Naive thymus-derived CD8-positive, alpha-beta T cell (primary cell): ENCODE measurements around the gene XXYLT1. TPM values are rescaled to one million over a fixed set of nuclear protein-coding genes. Genes with fewer than 3 reads are reported as not detected.

ENCODE experiments used
- ATAC-seq, 2 donors: fragments of 150-1000 bp; cut with Tn5 transposase in 1 of 2; sonication (Bioruptor Pico), chemical (Tn5 transposase) in 1 of 2; 1 replicate in 1 of 2; 2 replicates in 1 of 2; pipeline ENCODE4 v1.10.0; 2021; ENCODE audit warnings: mild to moderate bottlenecking in 2 of 2, moderate library complexity in 2 of 2
- POLR2A ChIA-PET: fragments of 350-600 bp; sonication (Branson Sonifier 250); formaldehyde crosslinking; loops from one replicate; lab custom pipeline; 2021; ENCODE audit warnings: antibody characterized with exemption; lab: Charles Lee
- DNase-seq, 10 donors: peaks; one replicate each; pipeline versions ENCODE4 v3.0.0 to v3.0.0-alpha.2; 2020 to 2022
- H3K27ac Mint-ChIP-seq, 10 donors: one replicate each; pipeline ENCODE4 v1.8.0; 2020 to 2022; ENCODE audit warnings: mild to moderate bottlenecking in 10 of 10, mixed read lengths in 10 of 10, moderate library complexity in 4 of 10, inconsistent platforms in 1 of 10
- H3K27me3 Mint-ChIP-seq, 5 donors: one replicate each; pipeline ENCODE4 v1.8.0; 2021 to 2022; ENCODE audit warnings: mixed read lengths in 5 of 5
- H3K36me3 Mint-ChIP-seq, 3 donors: one replicate each; pipeline ENCODE4 v1.8.0; 2020 to 2022; ENCODE audit warnings: mixed read lengths in 3 of 3, mild to moderate bottlenecking in 2 of 3, inconsistent platforms in 1 of 3
- H3K4me1 Mint-ChIP-seq, 4 donors: one replicate each; pipeline ENCODE4 v1.8.0; 2021 to 2022; ENCODE audit warnings: mixed read lengths in 4 of 4
- H3K4me3 Mint-ChIP-seq, 10 donors: one replicate each; pipeline ENCODE4 v1.8.0; 2020 to 2022; ENCODE audit warnings: mild to moderate bottlenecking in 10 of 10, mixed read lengths in 10 of 10, moderate library complexity in 6 of 10, inconsistent platforms in 1 of 10
- H3K9me3 Mint-ChIP-seq, 9 donors: one replicate each; pipeline ENCODE4 v1.8.0; 2020 to 2022; ENCODE audit warnings: mixed read lengths in 9 of 9, mild to moderate bottlenecking in 3 of 9, inconsistent platforms in 1 of 9, moderate library complexity in 1 of 9
- polyA plus RNA-seq, 3 donors: library from polyadenylated mRNA; unstranded; fragments of 300-500 nt; fragmentation: Illumina TruSeq; gene quantifications; one replicate each; pipeline ENCODE4 v1.2.3, GENCODE V29; 2021
- total RNA-seq, 8 experiments: library from RNA in 2 of 8; stranded (reverse) in 2 of 8; gene quantifications; one replicate each; pipeline ENCODE4 v1.2.3 and lab custom pipeline; 2021 to 2026

XXYLT1 gene
- total and polyA plus RNA-seq, 5 experiments from 2014 or later: 5.4 to 8.3 (median 6.3) TPM

GRCh38 chr3:195160257-195160898 is 110.6 kb downstream of the XXYLT1 start:
- POLR2A ChIA-PET: interaction anchor here (1.7 kb wide), 1 partner anchor 13 kb away, joined by 5 read pairs; no protein-coding TSS in a partner anchor
- Mint-ChIP-seq H3K4me3 (no peak overlapping the region), H3K27ac (peak overlapping the region in 5 of 10 donors; percentile 47 to 71 (median 56)), H3K4me1 (peaks cover 20 to 73% (median 49%) of the 10 kb centered on the region in 4 donors), H3K36me3 (peaks cover 0 to 8% (median 2%) of the 10 kb centered on the region in 3 donors), H3K27me3 (no peaks in the 10 kb centered on the region), H3K9me3 (no peaks in the 10 kb centered on the region)
- ATAC-seq (no peak), DNase-seq (no peak)

DNA sequence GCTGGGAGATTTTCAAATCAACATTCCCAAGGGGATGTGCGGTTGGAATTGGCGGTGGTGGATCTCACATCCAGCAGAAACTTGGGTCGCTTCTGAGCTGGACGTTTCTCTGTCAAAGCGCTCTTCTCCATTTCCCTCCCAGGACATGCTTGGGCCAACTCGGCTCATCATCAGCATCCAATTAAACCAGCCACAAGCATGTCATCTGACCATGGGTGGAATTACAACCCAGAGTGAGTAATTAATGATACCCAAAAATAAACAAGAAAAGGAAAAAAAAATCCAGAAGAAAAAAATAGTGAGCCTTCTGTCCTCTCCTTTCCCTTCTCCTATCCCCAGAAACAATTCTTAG is 111.2 kb downstream of the XXYLT1 start:
- POLR2A ChIA-PET: interaction anchor here (1.7 kb wide), 1 partner anchor 12 kb away, joined by 5 read pairs; no protein-coding TSS in a partner anchor
- Mint-ChIP-seq H3K4me1 (peaks cover 22 to 76% (median 51%) of the 10 kb centered on the region in 4 donors), H3K27ac (peak overlapping the region in 5 of 10 donors; percentile 20 to 71 (median 56)), H3K36me3 (peaks cover 0 to 8% (median 2%) of the 10 kb centered on the region in 3 donors), H3K9me3 (no peaks in the 10 kb centered on the region), H3K4me3 (no peak overlapping the region), H3K27me3 (no peaks in the 10 kb centered on the region)
- no peak for DNase-seq
- no peak for ATAC-seq

- Mint-ChIP-seq H3K4me3 (no peak overlapping the region), H3K27me3 (no peaks in the 10 kb centered on the region), H3K4me1 (peaks cover 23 to 79% (median 51%) of the 10 kb centered on the region in 4 donors), H3K27ac (peak overlapping the region in 7 of 10 donors; percentile 11 to 66 (median 49)), H3K9me3 (no peaks in the 10 kb centered on the region), H3K36me3 (peaks cover 0 to 10% (median 2%) of the 10 kb centered on the region in 3 donors)
- DNase-seq (no peak), ATAC-seq (no peak)
- POLR2A ChIA-PET: interaction anchor here (1.7 kb wide), 1 partner anchor 11 kb away, joined by 5 read pairs; no protein-coding TSS in a partner anchor
Measured at GRCh38 chr3:195159117-195159813, 111.7 kb downstream of the XXYLT1 start.

DNA sequence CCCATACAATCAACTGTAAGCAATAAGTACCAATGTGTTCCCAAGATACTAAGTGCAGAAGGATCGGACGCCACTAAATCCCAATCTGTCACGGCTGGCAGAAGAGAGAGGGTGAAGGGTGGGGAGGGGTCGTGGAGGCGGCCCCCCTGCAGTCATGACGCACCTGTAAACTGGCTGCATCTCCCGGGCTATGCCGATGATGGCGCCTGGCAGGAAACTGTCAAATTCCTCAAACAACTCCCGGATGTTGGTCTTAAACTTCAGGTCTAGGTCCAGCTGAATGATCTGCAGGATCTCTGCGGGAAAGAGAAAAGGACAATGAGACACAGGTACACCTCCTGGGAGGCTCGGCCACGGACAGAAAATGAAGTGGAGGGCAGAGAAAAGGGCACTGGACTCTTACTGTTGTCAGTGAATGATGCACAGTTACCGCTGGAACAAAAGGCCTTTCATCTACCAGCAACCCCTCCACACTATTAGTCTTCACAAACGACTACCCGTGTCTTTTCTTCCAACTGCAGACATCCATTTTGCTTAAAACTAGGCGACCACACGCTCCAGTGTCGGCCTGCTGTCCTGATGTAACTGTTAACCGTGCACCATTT is 114.6 kb downstream of the XXYLT1 start:
- Mint-ChIP-seq H3K27ac (peak overlapping the region in 1 of 10 donors; percentile 57), H3K36me3 (peaks cover 0 to 12% (median 5%) of the 10 kb centered on the region in 3 donors), H3K4me3 (no peak overlapping the region), H3K27me3 (no peaks in the 10 kb centered on the region), H3K4me1 (peaks cover 17 to 69% (median 33%) of the 10 kb centered on the region in 4 donors), H3K9me3 (no peaks in the 10 kb centered on the region)
- DNase-seq (no peak), ATAC-seq (no peak)
- POLR2A ChIA-PET: interaction anchor here (0.7 kb wide), 1 partner anchor 75 kb away, joined by 3 read pairs; no protein-coding TSS in a partner anchor

DNA sequence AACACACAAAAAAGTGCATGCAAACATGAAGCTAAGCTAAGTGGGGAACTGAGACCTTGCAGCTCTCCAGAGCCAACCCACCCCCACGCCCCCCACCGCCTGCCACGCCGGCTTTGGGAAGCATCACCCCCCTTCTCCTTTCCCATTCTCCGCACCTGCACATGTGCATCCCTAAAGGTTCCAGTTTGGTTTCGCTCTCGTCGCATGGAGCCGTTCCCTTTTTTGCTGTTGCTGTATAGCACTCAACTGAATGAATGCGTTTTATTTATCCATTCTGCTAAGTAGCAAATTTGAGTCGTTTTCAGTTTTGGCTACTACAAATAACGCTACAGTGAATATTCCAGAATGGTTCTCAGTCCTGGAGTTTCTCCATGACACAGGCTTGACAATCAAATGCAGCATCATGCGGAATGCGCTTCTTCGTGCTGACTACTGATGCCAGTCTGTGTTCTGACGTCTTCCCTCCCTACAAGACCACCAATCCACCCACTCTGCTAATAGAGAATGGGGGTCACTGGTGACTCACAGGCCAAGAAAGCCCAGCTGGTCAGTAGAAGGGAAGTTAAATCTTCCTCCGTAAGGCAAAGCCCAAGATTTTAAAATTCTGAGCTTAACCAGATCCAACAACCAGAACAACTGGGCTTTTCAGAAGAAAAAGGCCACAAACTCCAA is 115.3 kb downstream of the XXYLT1 start:
- no peak for ATAC-seq
- Mint-ChIP-seq H3K36me3 (peaks cover 0 to 12% (median 5%) of the 10 kb centered on the region in 3 donors), H3K4me3 (peak overlapping the region in 1 of 10 donors; percentile 39), H3K4me1 (peaks cover 19 to 67% (median 34%) of the 10 kb centered on the region in 4 donors), H3K27ac (peak overlapping the region in 3 of 10 donors; percentile 54 to 79 (median 58)), H3K9me3 (no peaks in the 10 kb centered on the region), H3K27me3 (peaks cover 0 to under 1% (median 0%) of the 10 kb centered on the region in 5 donors)
- POLR2A ChIA-PET: no interaction called here
- DNase-seq: no peak

DNA sequence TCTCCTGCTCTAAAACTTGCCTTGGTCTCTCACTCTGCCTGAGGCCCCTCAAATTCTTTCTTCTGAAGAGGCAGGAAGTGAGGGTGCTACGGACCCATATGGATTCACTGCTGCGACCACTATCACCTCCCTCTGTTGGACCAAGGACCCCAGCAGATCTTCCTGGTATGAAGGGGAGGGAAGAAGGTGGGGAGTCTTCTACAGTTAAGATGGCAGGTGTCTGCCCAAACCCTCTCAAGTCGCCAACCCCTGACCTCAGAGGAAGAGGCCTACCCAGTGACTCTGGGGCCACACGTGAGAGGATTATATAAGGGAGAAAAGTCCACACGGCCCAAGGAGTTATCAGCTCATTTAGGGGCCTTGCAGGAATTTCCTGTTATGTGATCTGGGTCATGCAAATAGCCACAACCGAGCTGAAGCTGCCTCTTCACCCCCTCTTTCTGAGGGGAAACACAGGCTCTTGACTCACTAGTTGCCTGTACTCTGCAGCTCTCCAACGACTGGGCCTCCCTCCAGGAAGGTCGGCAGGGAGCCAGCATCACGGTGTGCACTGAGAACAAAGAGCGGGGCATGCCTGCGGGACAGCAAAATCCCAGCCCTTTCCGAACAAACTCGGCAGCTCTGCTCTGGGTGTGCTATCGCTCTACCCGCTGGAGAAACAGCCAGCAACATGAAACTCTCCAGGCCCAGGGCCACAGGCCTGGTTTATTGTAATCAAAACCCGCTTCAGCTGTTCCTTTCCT is 116.0 kb downstream of the XXYLT1 start:
- Mint-ChIP-seq H3K27ac (peak overlapping the region in 7 of 10 donors; percentile 40 to 89 (median 59)), H3K9me3 (no peaks in the 10 kb centered on the region), H3K27me3 (peaks cover 0 to 5% (median 0%) of the 10 kb centered on the region in 5 donors), H3K4me1 (peaks cover 23 to 71% (median 38%) of the 10 kb centered on the region in 4 donors), H3K36me3 (peaks cover 0 to 12% (median 8%) of the 10 kb centered on the region in 3 donors), H3K4me3 (peak overlapping the region in 5 of 10 donors; percentile 12 to 41 (median 26))
- POLR2A ChIA-PET: interaction anchor here (0.7 kb wide), 1 partner anchor 8 kb away, joined by 3 read pairs; no protein-coding TSS in a partner anchor
- no peak for ATAC-seq
- DNase-seq: no peak

GRCh38 chr3:195154111-195154791 is 116.7 kb downstream of the XXYLT1 start:
- H3K9me3 Mint-ChIP-seq: no peaks in the 10 kb centered on the region
- H3K36me3 Mint-ChIP-seq: peaks cover 0 to 12% (median 8%) of the 10 kb centered on the region in 3 donors
- peaks cover 0 to 5% (median 0%) of the 10 kb centered on the region in 5 donors for H3K27me3 Mint-ChIP-seq
- no peak for ATAC-seq
- POLR2A ChIA-PET: interaction anchor here (0.7 kb wide), 1 partner anchor 9 kb away, joined by 3 read pairs; no protein-coding TSS in a partner anchor
- no peak for DNase-seq
- H3K4me3 Mint-ChIP-seq: peak overlapping the region in 5 of 10 donors; percentile 12 to 41 (median 21)
- peak overlapping the region in 8 of 10 donors; percentile 40 to 89 (median 60) for H3K27ac Mint-ChIP-seq
- H3K4me1 Mint-ChIP-seq: peaks cover 23 to 74% (median 43%) of the 10 kb centered on the region in 4 donors

DNA sequence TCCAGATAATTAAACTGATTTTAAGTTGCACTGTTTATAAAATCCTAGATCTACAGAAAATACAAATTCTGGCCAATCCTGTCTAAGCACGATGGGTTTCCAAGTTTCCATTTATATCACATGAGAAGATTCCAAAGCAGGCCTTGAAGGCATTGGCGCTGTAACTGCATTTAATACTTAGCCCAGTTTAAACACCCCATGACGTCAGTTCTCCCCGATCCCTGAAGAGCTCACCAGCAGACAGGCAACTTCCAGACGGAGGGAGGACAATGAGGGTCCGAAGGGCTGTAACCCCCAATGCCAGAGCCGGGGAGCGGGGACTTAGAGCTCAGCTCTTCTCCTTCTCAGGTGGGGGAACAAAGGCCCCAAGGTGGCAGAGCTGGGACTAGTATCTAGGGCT is 117.3 kb downstream of the XXYLT1 start:
- no peak for ATAC-seq
- Mint-ChIP-seq H3K9me3 (no peaks in the 10 kb centered on the region), H3K36me3 (peaks cover 0 to 12% (median 8%) of the 10 kb centered on the region in 3 donors), H3K4me3 (peak overlapping the region in 1 of 10 donors; percentile 12), H3K27ac (peak overlapping the region in 3 of 10 donors; percentile 21 to 89 (median 59)), H3K4me1 (peaks cover 25 to 74% (median 45%) of the 10 kb centered on the region in 4 donors), H3K27me3 (peaks cover 0 to 5% (median 0%) of the 10 kb centered on the region in 5 donors)
- no peak for DNase-seq
- POLR2A ChIA-PET: no interaction called here

GRCh38 chr3:195153130-195153529 is 117.8 kb downstream of the XXYLT1 start:
- no peaks in the 10 kb centered on the region for H3K9me3 Mint-ChIP-seq
- DNase-seq (no peak), ATAC-seq (no peak)
- peaks cover 0 to 12% (median 8%) of the 10 kb centered on the region in 3 donors for H3K36me3 Mint-ChIP-seq
- peaks cover 0 to 5% (median 0%) of the 10 kb centered on the region in 5 donors for H3K27me3 Mint-ChIP-seq
- H3K27ac Mint-ChIP-seq: peak overlapping the region in 3 of 10 donors; percentile 14 to 26 (median 15)
- H3K4me3 Mint-ChIP-seq: no peak overlapping the region
- POLR2A ChIA-PET: no interaction called here
- peaks cover 28 to 75% (median 48%) of the 10 kb centered on the region in 4 donors for H3K4me1 Mint-ChIP-seq

DNA sequence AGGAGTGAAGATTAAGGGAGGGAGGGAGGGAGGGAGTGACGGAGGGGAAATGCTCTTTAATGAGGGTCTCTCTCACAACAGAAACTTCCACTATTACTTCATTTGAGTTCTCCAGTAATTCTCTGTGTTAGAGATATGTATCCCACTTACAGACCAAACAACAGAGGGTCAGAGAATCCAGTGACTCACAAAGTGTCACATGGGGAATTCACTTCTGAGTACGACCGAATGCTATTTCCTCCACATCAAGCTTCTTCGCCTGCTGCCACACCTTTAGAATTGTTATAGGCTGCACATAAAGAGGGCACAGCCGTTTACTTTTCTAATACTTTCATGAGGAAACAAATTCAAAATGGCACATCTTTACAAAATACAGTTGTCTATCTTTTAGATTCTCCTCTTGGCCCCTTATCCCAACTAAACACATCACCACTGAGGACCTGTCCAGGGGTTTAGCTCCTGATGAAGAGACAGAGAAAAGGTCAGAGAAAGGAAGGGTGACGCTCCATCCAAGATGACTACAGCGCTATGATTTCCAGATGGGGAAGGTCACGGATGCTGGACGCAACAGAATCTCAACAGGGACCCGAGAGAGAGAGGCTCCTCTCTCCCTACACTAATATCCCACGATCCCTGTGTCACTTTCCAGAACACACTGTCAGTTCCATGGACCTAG is 119.0 kb downstream of the XXYLT1 start:
- H3K27ac Mint-ChIP-seq: peak overlapping the region in 1 of 10 donors; percentile 47
- POLR2A ChIA-PET: no interaction called here
- peak overlapping the region in 1 of 10 donors; percentile 36 for H3K4me3 Mint-ChIP-seq
- DNase-seq (no peak), ATAC-seq (no peak)
- peaks cover 29 to 74% (median 50%) of the 10 kb centered on the region in 4 donors for H3K4me1 Mint-ChIP-seq
- H3K36me3 Mint-ChIP-seq: peaks cover 0 to 12% (median 8%) of the 10 kb centered on the region in 3 donors
- H3K9me3 Mint-ChIP-seq: no peaks in the 10 kb centered on the region
- H3K27me3 Mint-ChIP-seq: peaks cover 0 to 5% (median 0%) of the 10 kb centered on the region in 5 donors
